Epithelial cell of proximal tubule (primary cell): ENCODE results near the gene CARD19. TPM values are rescaled to one million over a fixed set of nuclear protein-coding genes. Genes with fewer than 3 reads are reported as not detected.

Experiments used
- DNase-seq: peaks from one replicate; pipeline ENCODE4 v3.0.0-alpha.2; 2011; ENCODE audit warnings: low read depth
- H3K4me3 ChIP-seq: 2 replicates; pipeline ENCODE4 v1.5.1; 2011; ENCODE audit warnings: low read depth, mild to moderate bottlenecking, low read length
- total RNA-seq: library from RNA; depleted of rRNA; stranded (reverse); fragments of >200 nt; gene quantifications from 2 replicates; pipeline ENCODE4 v1.2.3, GENCODE V29; 2015
- TF ChIP-seq, protein P1 (sequence below): conservative IDR thresholded peaks from 2 replicates; pipeline ENCODE4 v1.5.1; 2012; ENCODE audit warnings: low read depth, mild to moderate bottlenecking, low read length

The CARD19 gene
- total RNA-seq, 1 donor from 2014 or later, result 64.6 TPM

DNA sequence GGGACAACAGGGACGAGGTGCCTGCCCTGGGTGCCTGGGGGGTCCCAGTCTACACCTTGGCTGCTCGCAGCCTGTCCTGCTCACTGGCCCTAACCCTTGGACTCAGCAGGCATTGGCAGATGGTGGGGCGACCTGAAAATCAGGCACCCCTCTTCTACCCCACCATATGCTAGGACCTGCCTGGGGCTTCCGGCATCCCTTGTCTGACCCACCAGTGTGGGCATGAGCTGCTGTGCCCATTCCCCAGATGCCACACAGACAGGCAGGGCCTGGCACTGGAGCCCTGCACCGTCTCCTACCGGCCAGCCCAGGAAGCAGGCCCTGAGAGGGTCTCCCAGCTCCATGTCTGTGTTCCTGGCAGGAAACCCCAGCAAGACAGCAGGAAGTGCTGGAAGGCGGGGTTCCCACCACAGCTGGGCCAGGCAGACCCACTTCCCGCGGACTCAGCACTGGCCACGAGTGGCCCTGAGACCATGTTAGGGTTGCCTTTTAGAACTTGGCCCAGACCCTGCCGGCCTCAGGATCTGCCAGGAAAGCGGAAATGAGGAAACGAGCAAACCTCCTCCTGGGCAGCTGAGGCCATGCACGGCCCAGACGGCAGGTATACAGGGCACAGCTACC, 35.0 kb downstream of the CARD19 start:
- TF ChIP-seq, protein P1, sequence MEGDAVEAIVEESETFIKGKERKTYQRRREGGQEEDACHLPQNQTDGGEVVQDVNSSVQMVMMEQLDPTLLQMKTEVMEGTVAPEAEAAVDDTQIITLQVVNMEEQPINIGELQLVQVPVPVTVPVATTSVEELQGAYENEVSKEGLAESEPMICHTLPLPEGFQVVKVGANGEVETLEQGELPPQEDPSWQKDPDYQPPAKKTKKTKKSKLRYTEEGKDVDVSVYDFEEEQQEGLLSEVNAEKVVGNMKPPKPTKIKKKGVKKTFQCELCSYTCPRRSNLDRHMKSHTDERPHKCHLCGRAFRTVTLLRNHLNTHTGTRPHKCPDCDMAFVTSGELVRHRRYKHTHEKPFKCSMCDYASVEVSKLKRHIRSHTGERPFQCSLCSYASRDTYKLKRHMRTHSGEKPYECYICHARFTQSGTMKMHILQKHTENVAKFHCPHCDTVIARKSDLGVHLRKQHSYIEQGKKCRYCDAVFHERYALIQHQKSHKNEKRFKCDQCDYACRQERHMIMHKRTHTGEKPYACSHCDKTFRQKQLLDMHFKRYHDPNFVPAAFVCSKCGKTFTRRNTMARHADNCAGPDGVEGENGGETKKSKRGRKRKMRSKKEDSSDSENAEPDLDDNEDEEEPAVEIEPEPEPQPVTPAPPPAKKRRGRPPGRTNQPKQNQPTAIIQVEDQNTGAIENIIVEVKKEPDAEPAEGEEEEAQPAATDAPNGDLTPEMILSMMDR, result no peak
- no peak for DNase-seq
- no peak overlapping the region for H3K4me3 ChIP-seq

DNA sequence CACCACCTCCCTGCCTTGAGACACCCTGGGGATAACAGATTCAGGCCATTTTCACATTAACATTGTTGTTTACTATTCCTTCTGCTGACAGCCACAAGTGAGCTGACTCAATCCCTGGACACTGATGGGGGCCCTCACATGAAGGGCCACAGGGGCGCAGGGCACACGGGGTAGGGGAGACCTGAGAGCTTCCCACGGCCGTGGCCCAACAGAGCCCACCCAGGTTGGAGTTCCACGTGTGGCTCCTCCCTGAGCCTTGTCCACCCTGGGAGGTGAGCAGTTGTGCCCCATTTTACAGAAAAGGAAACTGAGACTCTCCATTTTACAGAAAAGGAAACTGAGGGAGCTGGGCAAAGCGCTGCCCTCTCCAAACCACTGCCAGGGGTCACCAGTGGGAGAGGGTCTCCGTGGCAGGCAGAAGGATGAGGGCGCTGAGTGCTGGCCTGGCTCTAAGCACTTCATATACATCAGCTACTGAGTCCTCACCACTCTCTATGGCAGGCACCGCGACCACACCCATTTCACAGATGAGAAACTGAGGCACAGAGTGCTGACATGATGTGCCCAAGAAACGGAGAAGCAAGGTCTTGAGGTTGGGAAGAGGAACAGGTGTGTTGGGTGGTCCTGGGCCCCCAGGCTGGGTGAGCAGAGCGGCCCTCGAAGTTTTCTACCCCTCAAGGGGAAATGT, 35.7 kb downstream of the CARD19 start:
- no peak for DNase-seq
- peak overlapping the region; percentile 91 for H3K4me3 ChIP-seq
- TF ChIP-seq, protein P1, result no peak

DNA sequence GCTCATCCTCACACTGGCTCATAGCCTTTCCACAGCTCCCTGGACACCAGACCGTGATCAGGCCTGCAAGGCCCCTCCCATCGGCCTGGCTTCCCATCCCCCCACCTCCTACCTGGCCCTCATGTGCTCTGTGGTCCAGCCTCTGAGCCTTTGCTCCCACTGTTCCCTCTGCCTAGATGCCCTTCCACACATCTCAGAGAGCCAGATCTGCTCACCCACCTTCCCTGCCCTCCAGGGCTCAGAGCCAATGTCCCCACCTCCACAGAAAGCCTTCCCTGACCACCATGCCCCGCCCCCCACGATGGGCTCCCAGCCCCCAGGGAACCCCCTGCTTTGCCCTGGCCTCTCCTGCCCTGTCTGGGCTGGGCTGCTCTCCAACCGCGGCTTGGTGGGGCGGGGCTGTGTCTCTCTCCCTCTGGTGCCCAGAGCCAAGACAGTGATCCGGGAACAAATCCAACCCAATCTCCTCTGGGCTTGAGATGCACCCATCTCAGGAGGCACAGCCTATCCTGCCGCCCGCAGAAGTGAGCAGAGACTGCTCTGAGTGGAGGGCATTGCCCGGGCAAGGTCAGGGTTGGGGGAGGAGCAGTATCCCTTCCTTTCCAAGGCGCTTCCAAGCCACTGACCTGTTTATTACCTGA, 36.4 kb downstream of the CARD19 start:
- DNase-seq, result no peak
- TF ChIP-seq, protein P1, result no peak
- peak overlapping the region; percentile 91 for H3K4me3 ChIP-seq

DNA sequence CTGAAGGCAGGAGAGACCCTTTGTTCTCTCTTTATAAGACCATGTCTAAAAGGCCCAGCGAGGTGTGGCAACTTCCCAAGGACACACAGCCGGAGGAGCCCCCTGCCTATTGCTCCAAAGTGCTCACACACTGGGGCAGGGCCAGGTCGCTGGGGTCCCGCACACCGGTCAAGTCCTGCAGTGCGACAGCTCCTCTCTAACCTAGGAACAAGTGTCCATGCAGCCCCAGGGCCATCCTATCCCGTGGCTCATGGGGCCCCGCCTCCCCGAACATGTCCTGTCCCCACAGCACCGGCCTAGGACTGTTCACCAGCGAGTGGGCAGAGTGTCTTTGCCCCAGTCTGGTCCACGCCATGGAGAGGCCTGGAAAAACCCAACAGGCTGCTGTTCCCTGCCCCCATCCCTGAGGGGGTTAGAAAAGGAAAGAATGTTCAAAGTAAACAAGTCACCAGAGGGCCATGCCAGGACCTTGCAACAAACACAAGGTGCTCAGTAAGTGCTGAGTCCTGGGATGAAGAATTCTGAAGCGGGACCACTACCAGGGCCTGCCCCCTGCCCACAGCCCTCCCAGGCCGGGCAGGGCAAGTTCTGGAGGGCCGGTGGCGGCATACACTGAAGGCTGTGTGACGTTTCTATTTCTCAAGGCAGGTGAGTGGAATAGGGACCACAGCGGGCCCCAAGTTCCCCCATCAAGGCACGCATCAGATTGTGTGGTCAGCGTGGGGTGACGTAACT, 37.1 kb downstream of the CARD19 start:
- no peak for DNase-seq
- TF ChIP-seq, protein P1, result no peak
- peak overlapping the region; percentile 91 for H3K4me3 ChIP-seq

DNA sequence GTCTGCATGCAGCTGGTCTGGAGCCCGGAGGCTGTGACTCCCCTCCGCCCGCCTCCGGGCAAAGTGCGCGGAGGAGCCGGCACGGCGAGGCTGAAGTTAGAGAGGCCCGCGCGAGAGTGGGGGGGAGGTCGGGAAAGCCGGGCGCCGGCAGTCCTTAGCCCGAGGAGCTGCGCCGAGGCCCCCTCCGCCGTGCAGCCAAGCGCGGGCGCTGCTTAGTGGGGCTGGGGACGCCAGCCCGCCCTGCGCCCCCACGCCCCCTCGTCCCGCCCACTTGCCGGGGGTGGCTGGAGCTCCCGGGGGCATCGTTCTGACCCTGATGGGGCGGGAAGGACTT, 37.6 kb downstream of the CARD19 start:
- DNase-seq, result no peak
- TF ChIP-seq, protein P1, result no peak
- peak overlapping the region; percentile 91 for H3K4me3 ChIP-seq

DNA sequence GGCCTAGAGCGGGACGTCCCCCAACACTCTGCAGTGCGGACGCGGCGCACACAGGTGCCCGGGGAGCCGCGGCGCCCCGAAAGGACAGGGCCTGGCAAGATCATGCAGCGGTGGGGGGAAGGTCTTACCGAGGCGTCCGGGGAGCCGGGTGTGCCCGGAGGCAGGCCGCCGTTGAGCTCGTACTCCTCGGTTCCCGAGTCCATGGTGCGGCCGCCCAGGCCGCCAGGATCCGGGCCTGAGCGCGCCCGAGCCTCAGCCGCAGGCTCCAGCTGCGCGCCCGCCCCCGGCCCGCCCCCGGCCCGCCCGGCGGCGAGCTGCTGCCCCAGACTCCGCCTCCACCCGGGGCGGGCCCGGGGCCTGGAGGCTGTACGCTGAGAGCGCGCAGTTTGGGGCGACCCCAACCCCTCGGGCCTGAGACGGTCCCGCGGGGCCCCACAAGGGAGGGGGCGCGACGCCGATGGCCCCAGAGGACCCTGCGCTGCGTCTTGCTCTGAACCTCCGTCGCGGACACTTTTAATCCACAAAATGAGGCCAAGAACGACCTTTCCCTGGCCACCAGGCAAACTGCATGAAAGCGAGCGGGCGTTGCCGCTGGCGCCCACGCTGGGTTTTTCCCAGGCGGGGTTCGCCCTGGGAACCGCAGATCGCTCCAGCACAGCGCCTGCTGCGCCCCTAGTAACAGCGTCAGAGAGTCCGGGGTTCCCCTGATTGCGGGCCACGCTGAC, 38.2 kb downstream of the CARD19 start, which contains the start of gene NINJ1:
Gene NINJ1 (minus strand): TSS at position 237 of the 725 bp plus-strand sequence. CDS start 34 bp downstream, at position 203.
- DNase-seq, result no peak
- peak within 1 kb of the TSS; percentile 91 for H3K4me3 ChIP-seq
- TF ChIP-seq, protein P1, result no peak
